ENCODE data around the gene CORO7. TPM values are rescaled to one million over a fixed set of nuclear protein-coding genes. Genes with fewer than 3 reads are reported as not detected.

CORO7 gene
- total RNA-seq, 1 experiment from 2014 or later: 14.3 TPM

- Histone ChIP-seq H3K4me3 (ENCODE audit: low read length) (no peak overlapping the region), H3K27me3 (ENCODE audit: low read length) (no peaks in the 10 kb centered on the region), H3K79me2 (ENCODE audit: low read length) (peaks cover 21% of the 10 kb centered on the region; the same call in 1 of the 2 replicates), H3K36me3 (ENCODE audit: low read depth, low read length) (peaks cover 46% of the 10 kb centered on the region), H3K9me2 (replicated peaks; ENCODE audit: low read length) (no peaks in the 10 kb centered on the region), H3K4me2 (ENCODE audit: low read length) (no peak overlapping the region), H3K9me3 (ENCODE audit: low read length) (no peaks in the 10 kb centered on the region), H3K4me1 (ENCODE audit: insufficient read depth, low read length) (no peaks in the 10 kb centered on the region), H3K9ac (ENCODE audit: low read length) (no peak overlapping the region), H4K20me1 (ENCODE audit: low read length) (no peaks in the 10 kb centered on the region), H3K27ac (ENCODE audit: low read length) (no peak overlapping the region), H2AFZ (ENCODE audit: low read length) (no peak overlapping the region), H3F3A (ENCODE audit: low read length, unreplicated experiment) (no peaks in the 10 kb centered on the region)
- ChIA-PET POLR2A (ENCODE audit: unreplicated experiment) (no interaction called here), CTCF (no interaction called here)
- intact Hi-C loops (cut with micrococcal nuclease): no loop called here
- BruUV-seq (replicated peaks): no TSS peak
- ATAC-seq (no peak), DNase-seq (no peak)
- TF ChIP-seq EZH2 (IDR thresholded peaks at IDR 0.05; ENCODE audit: low read length, unreplicated experiment) (no peak), CTCF (conservative IDR thresholded peaks at IDR 0.05; ENCODE audit: low read depth, low read length) (no peak), EZH2phosphoT487 (IDR thresholded peaks at IDR 0.05; ENCODE audit: borderline replicate concordance, low read length) (no peak)
Observed at GRCh38 chr16:4437366-4437765, 21.0 kb upstream of the CORO7 start.

- no peak overlapping the region for H3K9ac ChIP-seq (ENCODE audit: low read length)
- CTCF ChIA-PET: no interaction called here
- no peaks in the 10 kb centered on the region for H4K20me1 ChIP-seq (ENCODE audit: low read length)
- no TSS peak for BruUV-seq (replicated peaks)
- intact Hi-C loops (cut with micrococcal nuclease): no loop called here
- no peaks in the 10 kb centered on the region for H3K9me3 ChIP-seq (ENCODE audit: low read length)
- ATAC-seq (no peak), DNase-seq (no peak)
- peaks cover 40% of the 10 kb centered on the region for H3K36me3 ChIP-seq (ENCODE audit: low read depth, low read length)
- no peaks in the 10 kb centered on the region for H3K9me2 ChIP-seq (replicated peaks; ENCODE audit: low read length)
- TF ChIP-seq CTCF (conservative IDR thresholded peaks at IDR 0.05; ENCODE audit: low read depth, low read length) (no peak), EZH2phosphoT487 (IDR thresholded peaks at IDR 0.05; ENCODE audit: borderline replicate concordance, low read length) (no peak), EZH2 (IDR thresholded peaks at IDR 0.05; ENCODE audit: low read length, unreplicated experiment) (no peak)
- peaks cover 37% of the 10 kb centered on the region for H3K79me2 ChIP-seq (ENCODE audit: low read length)
- no peaks in the 10 kb centered on the region for H3F3A ChIP-seq (ENCODE audit: low read length, unreplicated experiment)
- H3K4me3 ChIP-seq (ENCODE audit: low read length): no peak overlapping the region
- no peak overlapping the region for H2AFZ ChIP-seq (ENCODE audit: low read length)
- no peaks in the 10 kb centered on the region for H3K27me3 ChIP-seq (ENCODE audit: low read length)
- H3K27ac ChIP-seq (ENCODE audit: low read length): no peak overlapping the region
- no peak overlapping the region for H3K4me2 ChIP-seq (ENCODE audit: low read length)
- POLR2A ChIA-PET (ENCODE audit: unreplicated experiment): no interaction called here
- no peaks in the 10 kb centered on the region for H3K4me1 ChIP-seq (ENCODE audit: insufficient read depth, low read length)
Observed at GRCh38 chr16:4435337-4436067, 19.1 kb upstream of the CORO7 start.
